H54 (cell line): ENCODE results near the gene ZNF248.

ENCODE experiments used
- DNase-seq: peaks from one replicate; pipeline ENCODE4 v3.0.0; 2011; ENCODE audit warnings: low spot score, mixed read lengths; ENCODE audit not compliant: insufficient read length
- FAIRE-seq: peaks from 3 replicates; lab custom pipeline; 2011; peaks lifted over from hg19 to GRCh38; lab: Jason Lieb, UNC
- POLR2A ChIP-seq: IDR thresholded peaks from 2 replicates; pipeline ENCODE4 v1.6.1; 2011; ENCODE audit warnings: low read depth, mild to moderate bottlenecking, low read length

ZNF248 gene

GRCh38 chr10:37856881-37857286, 526 bp downstream of the ZNF248 start:
- DNase-seq (peak; percentile 7), FAIRE-seq (no peak)
- TF ChIP-seq POLR2A = no peak

- no peak for TF ChIP-seq POLR2A
- no peak for DNase-seq
- no peak for FAIRE-seq
These were observed 1.8 kb downstream of the ZNF248 start for GRCh38 chr10:37855636-37856035.

DNA sequence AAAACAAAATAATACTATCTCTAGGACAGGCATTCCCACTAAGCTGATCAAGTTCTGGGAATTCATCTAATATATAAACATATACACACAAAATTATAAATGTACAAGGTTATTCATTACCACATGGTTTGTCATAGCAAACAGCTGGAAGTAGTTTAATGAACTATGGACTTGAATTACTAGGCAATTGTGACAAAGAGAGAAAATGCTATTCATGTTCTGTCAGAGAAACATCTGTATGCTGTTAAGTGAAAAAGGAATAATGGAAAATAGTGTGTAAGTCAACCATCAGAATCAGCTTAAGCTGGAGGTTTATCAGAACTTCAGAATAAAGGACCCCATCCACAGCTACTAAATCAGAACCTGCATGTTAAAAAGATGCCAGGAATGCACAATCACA, 2.8 kb downstream of the ZNF248 start:
- DNase-seq (no peak), FAIRE-seq (no peak)
- no peak for TF ChIP-seq POLR2A

DNA sequence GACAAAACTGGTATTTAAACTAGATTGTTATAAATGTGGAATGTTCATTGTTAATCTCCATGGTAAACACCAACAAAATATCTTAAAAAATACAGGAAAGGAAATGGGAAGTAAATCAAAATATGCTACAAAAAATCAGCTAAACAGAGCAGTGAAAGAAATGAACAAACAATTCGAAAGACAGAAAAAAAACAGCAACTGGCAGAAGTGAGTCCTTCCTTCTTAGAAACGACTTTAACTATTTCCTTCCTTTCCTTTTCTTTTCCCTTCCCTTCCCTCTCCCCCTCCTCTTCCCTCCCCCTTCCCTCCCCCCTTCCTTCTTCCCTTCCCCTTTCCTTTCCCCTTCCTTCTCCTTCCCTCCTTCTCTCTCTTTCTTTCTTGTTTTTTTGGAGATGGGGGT, 12.8 kb downstream of the ZNF248 start:
- no peak for FAIRE-seq
- no peak for DNase-seq
- TF ChIP-seq POLR2A = no peak

- no peak for TF ChIP-seq POLR2A
- FAIRE-seq (no peak), DNase-seq (no peak)
These were observed 18.2 kb downstream of the ZNF248 start for GRCh38 chr10:37839243-37839642.

- DNase-seq (no peak), FAIRE-seq (no peak)
- no peak for TF ChIP-seq POLR2A
These were observed 25.7 kb downstream of the ZNF248 start for GRCh38 chr10:37831495-37832333.

GRCh38 chr10:37826806-37827205, 30.6 kb downstream of the ZNF248 start:
- no peak for DNase-seq
- no peak for TF ChIP-seq POLR2A
- no peak for FAIRE-seq

DNA sequence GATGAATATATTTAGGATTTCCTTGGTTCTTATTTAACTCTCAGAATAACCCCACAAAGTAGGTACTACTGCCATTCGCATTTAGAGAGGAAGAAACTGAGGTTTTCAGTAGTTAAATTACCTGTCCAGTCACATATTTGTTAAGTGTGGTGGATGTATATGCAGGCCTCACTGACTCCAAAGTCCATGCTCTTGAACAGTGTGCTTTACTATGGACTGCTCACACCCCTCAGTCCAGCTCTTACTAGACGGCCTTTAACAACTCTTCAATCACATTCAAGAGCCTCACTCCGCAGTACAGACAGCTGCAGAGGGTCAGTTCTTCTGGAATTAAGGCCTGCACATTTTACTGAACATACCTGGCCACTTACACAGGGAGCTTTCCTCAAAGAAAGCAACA, 36.2 kb downstream of the ZNF248 start:
- DNase-seq = no peak
- no peak for TF ChIP-seq POLR2A
- no peak for FAIRE-seq

DNA sequence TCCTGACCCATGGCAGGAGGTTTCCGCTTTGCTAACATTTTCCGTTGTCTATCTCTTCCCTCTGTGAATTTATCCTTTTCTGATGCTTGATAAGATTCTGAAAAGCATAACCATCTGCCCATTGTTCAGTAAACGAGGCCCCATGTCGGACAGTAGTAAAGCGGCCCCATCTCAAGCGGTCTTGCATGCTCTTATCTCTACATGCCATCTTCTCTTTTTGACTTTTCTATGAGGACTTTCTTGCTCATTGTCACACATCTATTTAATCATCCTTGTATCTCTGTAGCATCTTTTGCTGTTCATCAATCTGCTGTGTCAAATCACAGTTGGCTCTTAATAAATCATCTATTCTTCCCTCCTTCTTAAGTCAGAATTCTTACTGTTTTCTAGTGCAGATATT, 37.6 kb downstream of the ZNF248 start:
- no peak for TF ChIP-seq POLR2A
- no peak for DNase-seq
- FAIRE-seq = no peak

- no peak for TF ChIP-seq POLR2A
- DNase-seq (no peak), FAIRE-seq (no peak)
These were observed 41.1 kb downstream of the ZNF248 start for GRCh38 chr10:37816290-37816689.

- TF ChIP-seq POLR2A = no peak
- DNase-seq (no peak), FAIRE-seq (no peak)
These were observed 43.6 kb downstream of the ZNF248 start for GRCh38 chr10:37813763-37814162.

DNA sequence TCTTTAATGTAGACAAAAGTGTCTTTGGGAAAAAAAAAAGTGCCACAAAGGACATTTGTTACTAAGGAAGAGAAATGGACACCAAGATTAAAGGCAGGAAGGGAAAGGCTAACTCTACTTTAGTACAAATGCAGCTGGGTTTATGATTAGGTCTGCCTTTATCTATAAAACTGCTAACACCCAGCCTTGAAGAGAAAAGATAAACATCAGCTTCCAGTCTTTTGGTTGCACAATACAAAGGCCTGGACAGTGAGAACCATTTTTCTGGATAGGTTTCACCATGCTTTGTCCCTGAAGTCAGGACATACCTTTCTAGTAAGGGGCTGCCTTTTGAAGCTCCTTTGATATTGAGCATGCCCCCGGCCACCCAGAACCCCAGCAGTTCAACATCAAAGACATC, 45.1 kb downstream of the ZNF248 start:
- FAIRE-seq (no peak), DNase-seq (no peak)
- TF ChIP-seq POLR2A = no peak

DNA sequence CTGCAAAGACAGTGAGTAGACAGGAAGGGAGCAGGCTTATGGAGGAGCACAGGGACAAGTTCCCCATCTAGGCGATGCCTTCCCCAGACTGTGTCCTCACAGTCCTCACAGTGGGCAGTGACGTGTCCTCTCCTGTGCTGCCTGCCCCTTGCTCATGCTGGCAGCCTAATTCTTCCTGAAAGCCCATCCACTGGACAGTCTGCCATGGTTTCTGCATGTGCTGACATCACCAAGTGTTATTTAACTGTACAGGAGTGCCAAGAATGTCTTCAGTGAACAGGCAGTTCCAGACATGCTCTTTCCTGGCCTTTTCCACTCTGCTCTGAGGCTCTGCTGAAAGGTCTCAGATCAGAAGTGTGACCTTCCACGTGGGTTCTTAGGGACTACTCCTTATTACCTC, 54.1 kb downstream of the ZNF248 start:
- FAIRE-seq (no peak), DNase-seq (no peak)
- no peak for TF ChIP-seq POLR2A

DNA sequence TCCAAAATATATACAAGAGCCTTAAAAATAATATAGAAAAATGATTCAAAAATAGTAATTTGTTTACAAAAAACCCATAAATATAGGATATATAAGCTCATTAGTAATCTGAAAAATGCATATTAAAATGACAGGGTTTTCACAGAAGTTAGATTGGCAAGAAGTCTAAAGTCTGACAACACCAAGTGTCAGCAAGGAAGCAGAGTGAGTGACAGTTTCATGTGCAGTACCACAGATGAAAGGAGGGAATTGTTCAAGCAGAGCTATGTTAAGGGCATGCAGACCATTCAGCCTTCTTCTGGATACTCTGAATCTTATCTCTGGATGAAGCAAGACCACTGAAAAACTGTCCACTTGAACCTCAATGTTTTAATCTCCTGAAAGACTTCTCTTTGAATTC, 55.9 kb downstream of the ZNF248 start:
- no peak for TF ChIP-seq POLR2A
- FAIRE-seq = no peak
- DNase-seq = no peak

DNA sequence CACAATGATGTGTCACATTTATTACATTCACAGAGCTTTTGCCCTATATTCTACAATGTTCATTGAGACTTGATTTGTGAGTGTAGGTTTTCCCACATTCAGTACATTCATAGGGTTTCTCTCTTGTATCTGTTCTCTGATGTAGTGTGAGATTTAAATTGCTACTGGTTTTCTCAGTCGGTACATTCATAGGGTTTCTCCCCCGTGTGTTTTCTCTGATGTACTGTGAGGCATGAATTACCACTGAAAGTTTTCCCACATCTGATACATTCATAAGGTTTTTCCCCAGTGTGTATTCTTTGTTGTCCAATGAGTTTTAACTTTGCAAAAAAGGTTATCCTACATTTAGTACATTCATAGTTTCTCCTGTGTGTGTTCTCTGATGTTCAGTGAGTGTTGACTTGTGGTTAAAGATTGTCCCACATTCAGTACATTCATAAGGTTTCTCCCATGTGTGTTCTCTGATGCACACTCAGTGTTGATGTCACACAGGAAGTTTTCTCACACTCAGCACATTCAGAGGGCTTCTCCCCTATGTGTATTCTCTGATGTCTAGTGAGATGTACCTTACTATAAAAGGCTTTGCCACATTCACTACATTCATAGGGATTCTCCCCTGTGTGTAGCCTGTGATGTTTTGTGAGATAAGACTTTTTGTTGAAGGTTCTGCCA, 63.0 kb downstream of the ZNF248 start:
- TF ChIP-seq POLR2A = no peak
- DNase-seq = no peak
- no peak for FAIRE-seq

DNA sequence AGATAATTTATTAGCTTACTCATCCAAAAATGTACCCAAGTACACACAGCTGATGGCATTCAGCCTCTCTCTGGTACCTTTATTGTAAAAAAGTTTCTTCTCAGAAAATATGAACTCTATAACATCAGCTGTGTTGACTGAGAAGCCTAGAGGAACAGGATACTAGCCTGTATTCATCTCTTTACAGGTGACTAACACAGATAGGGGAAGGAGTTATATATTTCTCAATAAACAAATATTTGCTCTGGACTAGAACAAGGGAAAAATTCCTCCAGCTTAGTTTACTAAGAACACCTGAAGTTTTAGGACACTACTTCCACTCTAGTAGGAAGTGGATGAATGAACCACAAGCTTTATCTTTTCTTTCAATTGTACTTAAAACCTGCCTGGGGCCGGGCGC, 67.8 kb downstream of the ZNF248 start:
- no peak for TF ChIP-seq POLR2A
- no peak for DNase-seq
- no peak for FAIRE-seq
